ENCODE results near the gene NFAM1. TPM values are rescaled to one million over a fixed set of nuclear protein-coding genes. Genes with fewer than 3 reads are reported as not detected.
A peak's percentile ranks its signal among the peaks of the same experiment; 100 is the strongest.

NFAM1 gene
- total and polyA plus RNA-seq, 2 of the 13 experiments (the other 11 are each of a cell fraction or from before 2014, with no cell fraction given) = 0.03 TPM; not detected in 1

DNA sequence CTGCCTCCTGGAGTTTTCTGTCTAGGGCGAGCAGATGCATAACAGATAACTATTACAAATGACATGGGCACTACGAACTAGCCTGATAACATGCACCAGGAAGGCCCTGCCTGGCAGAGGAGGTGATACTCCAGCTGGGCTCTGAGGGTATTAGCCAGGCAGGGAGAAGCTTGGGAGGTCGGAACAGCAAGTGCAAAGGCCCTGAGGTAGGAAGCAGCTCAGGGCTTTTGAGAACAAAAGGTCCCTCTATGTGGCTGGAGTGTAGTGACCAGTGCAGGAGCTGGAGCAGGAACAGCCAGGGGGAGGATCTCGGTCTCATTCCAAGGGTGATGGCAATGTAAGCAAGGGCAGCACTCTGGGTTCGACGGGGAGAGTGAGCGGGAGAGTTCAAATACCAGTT lies 100.1 kb downstream of the NFAM1 start (continued):
- TF ChIP-seq NR2F1 (CRISPR knock-in tag; IDR thresholded peaks at IDR 0.05) = no peak
- TF ChIP-seq ZNF616 (CRISPR knock-in tag; IDR thresholded peaks at IDR 0.05; ENCODE audit: low read depth) = no peak

DNA sequence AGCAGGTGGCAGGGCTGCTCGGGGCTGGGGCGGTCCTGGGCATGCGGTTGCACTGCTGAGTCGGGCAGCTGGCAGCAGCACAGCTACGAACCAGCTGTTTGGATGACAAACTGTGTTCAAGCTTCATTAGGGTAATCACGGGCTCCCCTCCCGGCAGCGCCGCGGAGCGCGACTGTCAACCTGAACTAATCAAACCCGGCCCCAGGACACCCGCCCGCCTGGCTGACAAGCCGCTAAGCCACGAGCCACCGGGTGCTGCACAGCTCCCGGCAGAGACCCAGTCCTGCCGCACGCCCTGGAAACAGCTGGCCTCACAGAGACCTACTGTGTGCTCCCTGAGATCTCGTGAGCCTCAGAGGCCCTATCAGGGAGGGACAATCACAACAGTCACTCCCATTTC lies 101.2 kb downstream of the NFAM1 start:
- no peak for FAIRE-seq
- POLR2A ChIA-PET = no interaction called here
- in situ Hi-C loops (cut with HindIII; ENCODE audit: extremely low pct_ligation_motif_present, low pct_unique_long_range_greater_than_20kb) = no loop called here

More for the DNA sequence above, 101.2 kb downstream of the NFAM1 start:
- WGBS (ENCODE audit: low lambda C conversion rate) = 6% methylated on average over 3 of the region's 22 CpGs
- no TSS peak for BruUV-seq (replicated peaks)
- DNase-seq (ENCODE audit: low spot score) = no peak
- Histone ChIP-seq H4K20me1 (ENCODE audit: insufficient read depth, low read length) (no peaks in the 10 kb centered on the region), H3K79me2 (ENCODE audit: insufficient read depth, low read length) (no peaks in the 10 kb centered on the region), H3K4me2 (ENCODE audit: low read depth, low read length) (no peak overlapping the region), H3K4me3 (replicated peaks in 1 of 3; ENCODE audit: insufficient read depth in 1 of 3, low read depth in 2 of 3, low read length in 3 of 3) (no peak overlapping the region), H3K36me3 (replicated peaks in 1 of 2; ENCODE audit: control insufficient read depth in 1 of 2, insufficient read depth in 2 of 2, low read length in 2 of 2) (no peaks in the 10 kb centered on the region), H3K27me3 (ENCODE audit: control insufficient read depth in 1 of 2, insufficient read depth in 2 of 2, low read length in 2 of 2) (peaks cover 0 to 42% of the 10 kb centered on the region in 2 experiments; a peak in 4 of 5 replicates), H3K9me3 (ENCODE audit: low read length) (no peaks in the 10 kb centered on the region), H3K27ac (ENCODE audit: extremely low read length, insufficient read depth, low read length) (no peak overlapping the region), H2AFZ (ENCODE audit: low read length) (no peak overlapping the region), H3K9ac (ENCODE audit: insufficient read depth, low read depth, low read length) (no peak overlapping the region), H3K4me1 (ENCODE audit: insufficient read depth, low read length) (no peaks in the 10 kb centered on the region)
- intact Hi-C loops (cut with micrococcal nuclease; ENCODE audit: unreplicated experiment) = no loop called here
- no peak; the same call in 2 of the 3 replicates for ATAC-seq
- CTCF ChIA-PET (ENCODE audit: low intra/inter-chr PET ratio, low total read pairs) = no interaction called here
- TF ChIP-seq ASH2L (IDR thresholded peaks at IDR 0.05; ENCODE audit: insufficient read length, low read depth, low read length) = no peak
- no peak for TF ChIP-seq FOXO1 (CRISPR knock-in tag; IDR thresholded peaks at IDR 0.05)
- TF ChIP-seq ZKSCAN1 (IDR thresholded peaks at IDR 0.05; ENCODE audit: low read length) = peak; percentile 56; the same call in 1 of the 2 replicates
- TF ChIP-seq, protein P1, sequence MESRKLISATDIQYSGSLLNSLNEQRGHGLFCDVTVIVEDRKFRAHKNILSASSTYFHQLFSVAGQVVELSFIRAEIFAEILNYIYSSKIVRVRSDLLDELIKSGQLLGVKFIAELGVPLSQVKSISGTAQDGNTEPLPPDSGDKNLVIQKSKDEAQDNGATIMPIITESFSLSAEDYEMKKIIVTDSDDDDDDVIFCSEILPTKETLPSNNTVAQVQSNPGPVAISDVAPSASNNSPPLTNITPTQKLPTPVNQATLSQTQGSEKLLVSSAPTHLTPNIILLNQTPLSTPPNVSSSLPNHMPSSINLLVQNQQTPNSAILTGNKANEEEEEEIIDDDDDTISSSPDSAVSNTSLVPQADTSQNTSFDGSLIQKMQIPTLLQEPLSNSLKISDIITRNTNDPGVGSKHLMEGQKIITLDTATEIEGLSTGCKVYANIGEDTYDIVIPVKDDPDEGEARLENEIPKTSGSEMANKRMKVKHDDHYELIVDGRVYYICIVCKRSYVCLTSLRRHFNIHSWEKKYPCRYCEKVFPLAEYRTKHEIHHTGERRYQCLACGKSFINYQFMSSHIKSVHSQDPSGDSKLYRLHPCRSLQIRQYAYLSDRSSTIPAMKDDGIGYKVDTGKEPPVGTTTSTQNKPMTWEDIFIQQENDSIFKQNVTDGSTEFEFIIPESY (CRISPR knock-in tag; IDR thresholded peaks at IDR 0.05) = 0 out of 2 replicates have a peak, but pooled peaks have one; percentile 27
- TF ChIP-seq, protein P2, sequence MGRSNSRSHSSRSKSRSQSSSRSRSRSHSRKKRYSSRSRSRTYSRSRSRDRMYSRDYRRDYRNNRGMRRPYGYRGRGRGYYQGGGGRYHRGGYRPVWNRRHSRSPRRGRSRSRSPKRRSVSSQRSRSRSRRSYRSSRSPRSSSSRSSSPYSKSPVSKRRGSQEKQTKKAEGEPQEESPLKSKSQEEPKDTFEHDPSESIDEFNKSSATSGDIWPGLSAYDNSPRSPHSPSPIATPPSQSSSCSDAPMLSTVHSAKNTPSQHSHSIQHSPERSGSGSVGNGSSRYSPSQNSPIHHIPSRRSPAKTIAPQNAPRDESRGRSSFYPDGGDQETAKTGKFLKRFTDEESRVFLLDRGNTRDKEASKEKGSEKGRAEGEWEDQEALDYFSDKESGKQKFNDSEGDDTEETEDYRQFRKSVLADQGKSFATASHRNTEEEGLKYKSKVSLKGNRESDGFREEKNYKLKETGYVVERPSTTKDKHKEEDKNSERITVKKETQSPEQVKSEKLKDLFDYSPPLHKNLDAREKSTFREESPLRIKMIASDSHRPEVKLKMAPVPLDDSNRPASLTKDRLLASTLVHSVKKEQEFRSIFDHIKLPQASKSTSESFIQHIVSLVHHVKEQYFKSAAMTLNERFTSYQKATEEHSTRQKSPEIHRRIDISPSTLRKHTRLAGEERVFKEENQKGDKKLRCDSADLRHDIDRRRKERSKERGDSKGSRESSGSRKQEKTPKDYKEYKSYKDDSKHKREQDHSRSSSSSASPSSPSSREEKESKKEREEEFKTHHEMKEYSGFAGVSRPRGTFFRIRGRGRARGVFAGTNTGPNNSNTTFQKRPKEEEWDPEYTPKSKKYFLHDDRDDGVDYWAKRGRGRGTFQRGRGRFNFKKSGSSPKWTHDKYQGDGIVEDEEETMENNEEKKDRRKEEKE (IDR thresholded peaks at IDR 0.05) = no peak

Other genes starting within 250 kb of the NFAM1 start
- gene TCF20, start 161.8 kb downstream of the NFAM1 start, total RNA-seq (2016; rRNA removed; fragmentation: Illumina TruSeq; extraction: Trizol) = 23.7 and 25.7 TPM in 2 replicates
- gene TCF20, start 161.8 kb downstream of the NFAM1 start, polyA plus RNA-seq (2011; rRNA removed) = 12.8 and 15.8 TPM in 2 replicates
- gene RRP7A, start 87.4 kb upstream of the NFAM1 start, total RNA-seq (2016; rRNA removed; fragmentation: Illumina TruSeq; extraction: Trizol) = 41.6 and 48.6 TPM in 2 replicates
- 13.8 and 15.3 TPM in 2 replicates for gene RRP7A, start 87.4 kb upstream of the NFAM1 start, polyA plus RNA-seq (2011; rRNA removed)
- gene SERHL2, start 121.6 kb upstream of the NFAM1 start, total RNA-seq (2016; rRNA removed; fragmentation: Illumina TruSeq; extraction: Trizol) = 1.0 and 1.6 TPM in 2 replicates
- gene SERHL2, start 121.6 kb upstream of the NFAM1 start, polyA plus RNA-seq (2011; rRNA removed) = 1.8 and 3.3 TPM in 2 replicates
- 47.4 and 64.1 TPM in 2 replicates for gene POLDIP3, start 182.5 kb upstream of the NFAM1 start, total RNA-seq (2016; rRNA removed; fragmentation: Illumina TruSeq; extraction: Trizol)
- gene POLDIP3, start 182.5 kb upstream of the NFAM1 start, polyA plus RNA-seq (2011; rRNA removed) = 45.8 and 50.1 TPM in 2 replicates
- 0.97 TPM in 1 of 2 replicates, not detected in the other for gene ATP5MGL, start 208.2 kb upstream of the NFAM1 start, total RNA-seq (2016; rRNA removed; fragmentation: Illumina TruSeq; extraction: Trizol)
- 0.40 and 0.50 TPM in 2 replicates for gene ATP5MGL, start 208.2 kb upstream of the NFAM1 start, polyA plus RNA-seq (2011; rRNA removed)
- 31.5 and 32.4 TPM in 2 replicates for gene CYB5R3, start 217.0 kb upstream of the NFAM1 start, total RNA-seq (2016; rRNA removed; fragmentation: Illumina TruSeq; extraction: Trizol)
- gene CYB5R3, start 217.0 kb upstream of the NFAM1 start, polyA plus RNA-seq (2011; rRNA removed) = 305 and 347 TPM in 2 replicates